ENCODE data around the gene ANKRD39.

- TF ChIP-seq POLR2AphosphoS5 (IDR thresholded peaks at IDR 0.05; ENCODE audit: low read depth, low read length) (no peak), SIN3A (IDR thresholded peaks at IDR 0.05; ENCODE audit: borderline replicate concordance, insufficient read depth, low read length) (no peak), REST (IDR thresholded peaks at IDR 0.05; ENCODE audit: insufficient read depth in 1 of 2, low read depth in 2 of 2, low read length in 2 of 2) (no peak), TAF1 (IDR thresholded peaks at IDR 0.05; ENCODE audit: borderline replicate concordance, insufficient read depth, low read length) (no peak)
Measured at GRCh38 chr2:96869822-96870625, 12.2 kb upstream of the ANKRD39 start, which contains the start of gene SEMA4C.

All from PFSK-1 (cell line).